HepG2 (cell line): ENCODE data around the gene NEDD8. TPM values are rescaled to one million over a fixed set of nuclear protein-coding genes. Genes with fewer than 3 reads are reported as not detected.

ENCODE experiments used
- EED ChIP-seq: sonication (generic); formaldehyde crosslinking; IDR thresholded peaks from 2 replicates; pipeline ENCODE4 v1.5.0; 2020; ENCODE audit warnings: mild to moderate bottlenecking, missing genetic modification reagents
- FOXA1 ChIP-seq, 2 experiments: fragments of 450-650 bp in 1 of 2; sonication (generic) in 1 of 2; formaldehyde crosslinking in 1 of 2; IDR thresholded peaks; 2 replicates each; pipeline versions ENCODE4 v1.4.0 to v1.6.1; 2016 to 2020; ENCODE audit warnings: missing genetic modification reagents in 1 of 2
- HDAC1 ChIP-seq: sonication (generic); formaldehyde crosslinking; IDR thresholded peaks from 2 replicates; pipeline ENCODE4 v1.5.1; 2020; ENCODE audit warnings: mild to moderate bottlenecking, missing genetic modification reagents
- ISL2 ChIP-seq: sonication (generic); formaldehyde crosslinking; IDR thresholded peaks from 2 replicates; pipeline ENCODE4 v1.5.0; 2020; ENCODE audit warnings: missing genetic modification reagents
- KDM3A ChIP-seq: IDR thresholded peaks from 2 replicates; pipeline ENCODE4 v1.6.1; 2018; ENCODE audit warnings: low read depth, missing compliant biosample characterization
- MATR3 ChIP-seq: sonication (generic); formaldehyde crosslinking; IDR thresholded peaks from 2 replicates; pipeline ENCODE4 v1.4.0; 2020; ENCODE audit warnings: missing genetic modification reagents
- PAX8 ChIP-seq: sonication (generic); formaldehyde crosslinking; IDR thresholded peaks from 2 replicates; pipeline ENCODE4 v1.8.0; 2022; ENCODE audit warnings: mild to moderate bottlenecking, missing genetic modification reagents, borderline replicate concordance
- THYN1 ChIP-seq: sonication (generic); formaldehyde crosslinking; IDR thresholded peaks from 2 replicates; pipeline ENCODE4 v1.8.1; 2023; ENCODE audit warnings: low read depth, mild to moderate bottlenecking, moderate library complexity, missing genetic modification reagents, borderline replicate concordance
- ZBTB20 ChIP-seq: sonication (generic); formaldehyde crosslinking; IDR thresholded peaks from 2 replicates; pipeline ENCODE4 v1.8.1; 2023; ENCODE audit warnings: missing genetic modification reagents, low read depth, mild to moderate bottlenecking, borderline replicate concordance
- ZNF24 ChIP-seq: fragments of 450-650 bp; IDR thresholded peaks from 2 replicates; pipeline ENCODE4 v1.6.1; 2017; ENCODE audit warnings: antibody characterized with exemption, mild to moderate bottlenecking
- ZNF317 ChIP-seq: sonication (generic); formaldehyde crosslinking; IDR thresholded peaks from 2 replicates; pipeline ENCODE4 v1.5.0; 2020; ENCODE audit warnings: mild to moderate bottlenecking, missing genetic modification reagents
- ZNF446 ChIP-seq: sonication (generic); formaldehyde crosslinking; IDR thresholded peaks from 2 replicates; pipeline ENCODE4 v1.5.0; 2020; ENCODE audit warnings: mild to moderate bottlenecking, missing genetic modification reagents
- ZNF451 ChIP-seq: sonication (generic); formaldehyde crosslinking; IDR thresholded peaks from 2 replicates; pipeline ENCODE4 v1.5.0; 2020; ENCODE audit warnings: mild to moderate bottlenecking, missing genetic modification reagents
- ZNF547 ChIP-seq: sonication (generic); formaldehyde crosslinking; IDR thresholded peaks from 2 replicates; pipeline ENCODE4 v1.5.1; 2020; ENCODE audit warnings: mild to moderate bottlenecking, missing genetic modification reagents
- ZNF572 ChIP-seq: sonication (generic); formaldehyde crosslinking; IDR thresholded peaks from 2 replicates; pipeline ENCODE4 v1.5.1; 2020; ENCODE audit warnings: mild to moderate bottlenecking, missing genetic modification reagents
- ZNF749 ChIP-seq: sonication (generic); formaldehyde crosslinking; IDR thresholded peaks from 2 replicates; pipeline ENCODE4 v1.8.0; 2022; ENCODE audit warnings: mild to moderate bottlenecking, missing genetic modification reagents, moderate library complexity, borderline replicate concordance
- ZNF766 ChIP-seq: sonication (generic); formaldehyde crosslinking; IDR thresholded peaks from 2 replicates; pipeline ENCODE4 v1.5.0; 2020; ENCODE audit warnings: missing genetic modification reagents, borderline replicate concordance
- ZSCAN25 ChIP-seq: sonication (generic); formaldehyde crosslinking; IDR thresholded peaks from 2 replicates; pipeline ENCODE4 v1.8.0; 2022; ENCODE audit warnings: mild to moderate bottlenecking, missing genetic modification reagents
- polyA plus RNA-seq, 8 experiments: library from polyadenylated mRNA; depleted of rRNA in 3 of 8; stranded (reverse) in 7 of 8; unstranded in 1 of 8; fragments of >200 nt; fragmentation: Illumina TruSeq in 4 of 8; extraction: Trizol in 4 of 8; gene quantifications; 2 replicates each; pipeline versions ENCODE4 v1.2.1 to v1.2.3, GENCODE V29; 2011 to 2016; ENCODE audit warnings: low read depth in 4 of 8, missing spikeins in 1 of 8, mixed read lengths in 1 of 8; ENCODE audit not compliant: insufficient read depth in 1 of 8
- total RNA-seq, 5 experiments: library from RNA; depleted of rRNA; stranded (reverse); fragments of >200 nt; fragmentation: Illumina TruSeq; extraction: Trizol; gene quantifications; 2 replicates each; pipeline ENCODE4 v1.2.3, GENCODE V29; 2016; ENCODE audit warnings: low read depth in 1 of 5
- TF ChIP-seq, protein P1 (sequence below): IDR thresholded peaks from 2 replicates; pipeline ENCODE4 v1.4.0; 2020; ENCODE audit warnings: mild to moderate bottlenecking, missing genetic modification reagents
- TF ChIP-seq, protein P2 (sequence below): sonication (generic); formaldehyde crosslinking; IDR thresholded peaks from 2 replicates; pipeline ENCODE4 v1.5.0; 2020; ENCODE audit warnings: missing genetic modification reagents

The NEDD8 gene
- total and polyA plus RNA-seq, 2 of the 13 experiments (the other 11 are each of a cell fraction or from before 2014, with no cell fraction given), result 535 to 713 TPM

DNA sequence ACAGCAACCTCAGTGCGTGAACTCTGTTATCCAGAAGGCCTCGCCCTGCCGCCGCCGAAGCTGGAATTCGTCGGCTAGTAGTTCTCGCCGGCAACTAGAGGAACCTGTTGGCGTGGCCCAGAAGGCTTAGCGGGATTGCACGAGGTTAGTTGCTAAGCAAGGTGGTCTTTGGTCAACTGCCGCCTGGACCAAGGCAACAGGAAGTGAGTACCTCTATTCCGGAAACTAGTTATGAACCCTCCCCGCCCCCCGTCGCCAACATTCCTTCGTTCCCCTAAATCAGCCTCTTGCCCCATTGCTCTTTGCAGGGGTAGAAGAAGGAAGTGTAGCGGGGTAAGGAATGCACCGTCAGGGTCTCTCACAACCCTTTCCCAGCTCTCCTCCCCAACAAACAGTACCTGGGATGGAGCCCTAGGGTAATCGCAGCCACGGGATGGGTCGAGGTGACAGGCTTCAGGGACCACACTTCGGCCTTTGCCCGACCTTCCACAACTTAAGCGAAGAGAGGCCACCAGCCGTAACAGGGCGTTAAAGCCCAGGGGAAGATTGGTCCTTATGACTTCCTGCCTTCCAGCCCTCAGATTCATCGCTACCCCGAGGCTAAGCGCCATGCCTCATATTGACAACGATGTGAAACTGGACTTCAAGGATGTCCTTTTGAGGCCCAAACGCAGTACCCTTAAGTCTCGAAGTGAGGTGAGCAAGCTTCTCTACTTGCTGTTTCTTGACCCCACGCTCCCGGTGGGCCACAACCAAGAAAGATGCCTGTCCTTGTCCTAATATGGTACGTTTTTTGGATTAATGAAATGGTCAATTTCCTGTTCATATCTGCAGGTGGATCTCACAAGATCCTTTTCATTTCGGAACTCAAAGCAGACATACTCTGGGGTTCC is 724 bp upstream of the NEDD8 start, which contains the start of gene GMPR2 (continued):
- TF ChIP-seq, protein P1, sequence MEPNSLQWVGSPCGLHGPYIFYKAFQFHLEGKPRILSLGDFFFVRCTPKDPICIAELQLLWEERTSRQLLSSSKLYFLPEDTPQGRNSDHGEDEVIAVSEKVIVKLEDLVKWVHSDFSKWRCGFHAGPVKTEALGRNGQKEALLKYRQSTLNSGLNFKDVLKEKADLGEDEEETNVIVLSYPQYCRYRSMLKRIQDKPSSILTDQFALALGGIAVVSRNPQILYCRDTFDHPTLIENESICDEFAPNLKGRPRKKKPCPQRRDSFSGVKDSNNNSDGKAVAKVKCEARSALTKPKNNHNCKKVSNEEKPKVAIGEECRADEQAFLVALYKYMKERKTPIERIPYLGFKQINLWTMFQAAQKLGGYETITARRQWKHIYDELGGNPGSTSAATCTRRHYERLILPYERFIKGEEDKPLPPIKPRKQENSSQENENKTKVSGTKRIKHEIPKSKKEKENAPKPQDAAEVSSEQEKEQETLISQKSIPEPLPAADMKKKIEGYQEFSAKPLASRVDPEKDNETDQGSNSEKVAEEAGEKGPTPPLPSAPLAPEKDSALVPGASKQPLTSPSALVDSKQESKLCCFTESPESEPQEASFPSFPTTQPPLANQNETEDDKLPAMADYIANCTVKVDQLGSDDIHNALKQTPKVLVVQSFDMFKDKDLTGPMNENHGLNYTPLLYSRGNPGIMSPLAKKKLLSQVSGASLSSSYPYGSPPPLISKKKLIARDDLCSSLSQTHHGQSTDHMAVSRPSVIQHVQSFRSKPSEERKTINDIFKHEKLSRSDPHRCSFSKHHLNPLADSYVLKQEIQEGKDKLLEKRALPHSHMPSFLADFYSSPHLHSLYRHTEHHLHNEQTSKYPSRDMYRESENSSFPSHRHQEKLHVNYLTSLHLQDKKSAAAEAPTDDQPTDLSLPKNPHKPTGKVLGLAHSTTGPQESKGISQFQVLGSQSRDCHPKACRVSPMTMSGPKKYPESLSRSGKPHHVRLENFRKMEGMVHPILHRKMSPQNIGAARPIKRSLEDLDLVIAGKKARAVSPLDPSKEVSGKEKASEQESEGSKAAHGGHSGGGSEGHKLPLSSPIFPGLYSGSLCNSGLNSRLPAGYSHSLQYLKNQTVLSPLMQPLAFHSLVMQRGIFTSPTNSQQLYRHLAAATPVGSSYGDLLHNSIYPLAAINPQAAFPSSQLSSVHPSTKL (CRISPR knock-in tag), result peak; percentile 9; the same call in 1 of the 2 replicates
- TF ChIP-seq ZBTB20 (CRISPR knock-in tag) (0 out of 2 replicates have a peak, but pooled peaks have one; percentile 15), MATR3 (CRISPR knock-in tag) (no peak; the same call in 1 of the 2 replicates), ZNF446 (peak; percentile 57; the same call in 1 of the 2 replicates), ISL2 (peak; percentile 62), FOXA1 (IDR thresholded peaks at IDR 0.05) (no peak), FOXA1 (CRISPR knock-in tag; IDR thresholded peaks at IDR 0.05) (peak; percentile 46), ZNF24 (peak; percentile 64), ZNF572 (CRISPR knock-in tag) (peak; percentile 52; the same call in 1 of the 2 replicates), PAX8 (CRISPR knock-in tag) (peak; percentile 94), ZNF451 (CRISPR knock-in tag) (peak; percentile 21; the same call in 1 of the 2 replicates), ZSCAN25 (CRISPR knock-in tag) (peak; percentile 61; the same call in 1 of the 2 replicates), THYN1 (CRISPR knock-in tag) (0 out of 2 replicates have a peak, but pooled peaks have one; percentile 51), ZNF317 (CRISPR knock-in tag) (peak; percentile 83), EED (no peak), ZNF547 (CRISPR knock-in tag) (peak; percentile 92), ZNF749 (CRISPR knock-in tag) (peak; percentile 9; the same call in 1 of the 2 replicates), HDAC1 (peak; percentile 88), ZNF766 (peak; percentile 83; the same call in 1 of the 2 replicates), KDM3A (no peak; the same call in 1 of the 2 replicates)
- TF ChIP-seq, protein P2, sequence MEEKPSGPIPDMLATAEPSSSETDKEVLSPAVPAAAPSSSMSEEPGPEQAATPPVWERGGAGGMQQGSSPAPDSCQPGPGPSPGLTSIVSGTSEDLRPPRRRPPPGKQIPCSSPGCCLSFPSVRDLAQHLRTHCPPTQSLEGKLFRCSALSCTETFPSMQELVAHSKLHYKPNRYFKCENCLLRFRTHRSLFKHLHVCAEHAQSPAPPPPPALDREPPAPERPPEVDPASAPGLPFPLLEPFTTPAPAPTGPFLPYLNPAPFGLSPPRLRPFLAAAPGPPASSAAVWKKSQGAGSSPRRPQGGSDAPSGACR, result peak; percentile 99
